Esophagus muscularis mucosa (tissue), 4 donors: Measurements from ENCODE around the gene ARSI.

ENCODE experiments used
- CTCF ChIP-seq, 3 experiments: fragments of 200-600 bp in 2 of 3; fragments of 450-650 bp in 1 of 3; sonication (generic) in 2 of 3; IDR thresholded peaks; one replicate each; pipeline ENCODE4 v1.5.1; 2017 to 2019; ENCODE audit warnings: antibody characterized with exemption in 3 of 3, mild to moderate bottlenecking in 2 of 3, moderate library complexity in 1 of 3
- EP300 ChIP-seq: sonication (generic); formaldehyde crosslinking; IDR thresholded peaks from one replicate; pipeline ENCODE4 v1.6.1; 2017; ENCODE audit warnings: antibody characterized with exemption
- POLR2A ChIP-seq: fragments of 450-650 bp; IDR thresholded peaks from one replicate; pipeline ENCODE4 v1.6.1; 2017; ENCODE audit warnings: antibody characterized with exemption, moderate library complexity, mild to moderate bottlenecking, low read depth
- POLR2AphosphoS5 ChIP-seq, 2 donors: sonication (generic); formaldehyde crosslinking; IDR thresholded peaks; one replicate each; pipeline ENCODE4 v1.6.1; 2017; ENCODE audit warnings: antibody characterized with exemption in 2 of 2

- TF ChIP-seq CTCF (IDR thresholded peaks at IDR 0.05) (no peak), POLR2AphosphoS5 (IDR thresholded peaks at IDR 0.05) (no peak), POLR2A (no peak), EP300 (no peak)
Measured at GRCh38 chr5:150279330-150280020, 23.2 kb downstream of the ARSI start.
